HG03064 (cell line): ENCODE results near the gene DLG2.
"Not testable (repeated sequence)": the region's sequence is repeated elsewhere in the genome, so short reads cannot be mapped to it uniquely, and the experiment has no call there.

Experiments used
- ATAC-seq: cut with Tn5 transposase; IDR thresholded peaks from one replicate; pipeline ENCODE4 v1.9.1; 2021; ENCODE audit warnings: low read depth; ENCODE audit not compliant: unreplicated experiment

The DLG2 gene

DNA sequence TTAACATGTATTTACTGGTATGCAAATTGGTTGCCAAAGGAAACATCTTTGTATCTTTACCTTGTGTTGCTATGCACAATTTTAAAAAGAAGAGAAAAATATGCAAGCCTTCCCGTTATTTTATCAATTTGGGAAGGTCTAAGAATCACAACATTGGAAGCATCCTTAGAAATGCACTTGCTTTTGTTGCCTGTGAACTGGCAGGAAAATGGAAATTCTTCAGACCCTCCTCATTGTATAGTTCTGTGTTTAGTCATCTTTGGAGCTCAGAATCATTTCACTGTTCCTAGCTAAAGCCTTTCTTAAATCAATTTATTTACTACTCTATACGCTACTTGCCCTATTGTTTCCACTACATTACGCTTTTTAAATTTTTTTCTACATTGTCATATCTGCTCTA lies 574.5 kb downstream of the DLG2 start:
- ATAC-seq, result no peak

DNA sequence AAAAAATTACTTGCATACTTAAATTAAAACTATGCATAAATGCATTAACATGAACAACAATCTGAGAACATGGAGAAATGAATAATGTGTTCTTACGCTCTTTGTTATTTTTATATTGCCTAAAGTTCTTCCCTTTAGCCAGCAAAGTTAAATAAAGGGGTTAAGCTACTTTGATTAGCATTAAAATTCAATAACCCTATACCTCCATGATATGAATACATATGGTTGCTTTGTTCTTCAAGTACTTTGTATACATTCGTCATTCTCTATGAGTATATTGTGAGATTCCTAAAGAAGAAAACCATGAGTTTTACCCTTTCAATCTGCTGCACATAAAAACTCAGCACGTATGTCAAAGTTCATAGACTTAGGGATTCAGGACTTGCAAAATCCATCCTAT lies 578.3 kb downstream of the DLG2 start:
- no peak for ATAC-seq

DNA sequence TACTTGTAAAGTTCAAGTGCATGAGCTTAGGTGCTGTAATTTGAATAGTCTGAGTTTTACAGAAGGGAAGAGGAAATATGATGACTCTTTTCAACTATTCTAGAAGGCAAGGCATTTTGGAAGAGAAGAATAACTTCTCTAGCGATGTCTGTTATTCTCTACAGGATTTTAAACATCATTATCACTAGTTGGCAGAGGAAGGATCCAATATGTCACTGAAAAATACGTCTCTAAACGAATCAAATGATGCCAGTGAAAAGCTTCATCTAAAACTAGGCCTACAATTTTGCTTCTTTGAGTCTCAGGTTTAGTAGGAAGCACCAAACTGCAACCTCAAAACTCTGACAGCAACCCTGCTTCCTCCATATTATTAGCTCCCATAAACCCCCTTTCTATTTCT lies 581.4 kb downstream of the DLG2 start:
- ATAC-seq, result no peak

- ATAC-seq, result no peak
Observed at GRCh38 chr11:85044911-85045310, 582.2 kb downstream of the DLG2 start.

DNA sequence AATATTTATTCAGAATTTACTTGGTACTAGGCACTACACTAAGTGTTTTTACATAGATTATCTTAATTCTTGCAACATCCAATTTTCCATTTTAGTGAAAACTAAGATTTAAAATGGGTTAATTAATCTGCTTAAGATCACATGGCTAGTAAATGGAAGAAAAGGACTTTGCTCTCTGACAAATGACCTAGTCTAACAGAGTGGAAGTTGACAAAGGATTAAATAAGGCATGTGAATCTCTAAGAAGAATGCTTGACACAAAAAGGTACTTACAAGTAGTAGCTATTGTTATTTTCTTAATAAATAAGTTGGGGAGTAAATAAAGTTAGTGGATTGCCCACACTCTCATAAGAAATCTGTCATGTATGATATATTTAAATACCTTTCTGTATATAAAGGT lies 584.8 kb downstream of the DLG2 start:
- no peak for ATAC-seq

DNA sequence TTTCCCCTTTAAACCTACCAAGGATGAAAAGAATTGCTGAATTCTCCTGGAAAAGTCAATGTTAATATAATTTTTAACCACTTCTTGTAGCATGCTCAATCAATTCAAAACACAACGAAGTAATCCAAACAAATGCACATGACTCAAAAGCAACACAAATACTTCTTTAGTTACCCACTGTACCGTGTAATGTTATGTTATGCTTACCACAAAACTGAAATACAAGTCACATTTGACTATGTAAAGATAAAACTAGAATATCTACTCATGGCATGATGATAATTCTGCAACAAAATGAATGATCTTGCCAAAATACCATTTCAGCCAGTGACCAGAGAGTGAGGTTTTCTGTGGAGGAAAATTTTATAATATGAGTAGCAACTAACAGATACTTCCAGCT lies 587.0 kb downstream of the DLG2 start:
- no peak for ATAC-seq

- no peak for ATAC-seq
Observed at GRCh38 chr11:85029964-85030363, 597.2 kb downstream of the DLG2 start.

DNA sequence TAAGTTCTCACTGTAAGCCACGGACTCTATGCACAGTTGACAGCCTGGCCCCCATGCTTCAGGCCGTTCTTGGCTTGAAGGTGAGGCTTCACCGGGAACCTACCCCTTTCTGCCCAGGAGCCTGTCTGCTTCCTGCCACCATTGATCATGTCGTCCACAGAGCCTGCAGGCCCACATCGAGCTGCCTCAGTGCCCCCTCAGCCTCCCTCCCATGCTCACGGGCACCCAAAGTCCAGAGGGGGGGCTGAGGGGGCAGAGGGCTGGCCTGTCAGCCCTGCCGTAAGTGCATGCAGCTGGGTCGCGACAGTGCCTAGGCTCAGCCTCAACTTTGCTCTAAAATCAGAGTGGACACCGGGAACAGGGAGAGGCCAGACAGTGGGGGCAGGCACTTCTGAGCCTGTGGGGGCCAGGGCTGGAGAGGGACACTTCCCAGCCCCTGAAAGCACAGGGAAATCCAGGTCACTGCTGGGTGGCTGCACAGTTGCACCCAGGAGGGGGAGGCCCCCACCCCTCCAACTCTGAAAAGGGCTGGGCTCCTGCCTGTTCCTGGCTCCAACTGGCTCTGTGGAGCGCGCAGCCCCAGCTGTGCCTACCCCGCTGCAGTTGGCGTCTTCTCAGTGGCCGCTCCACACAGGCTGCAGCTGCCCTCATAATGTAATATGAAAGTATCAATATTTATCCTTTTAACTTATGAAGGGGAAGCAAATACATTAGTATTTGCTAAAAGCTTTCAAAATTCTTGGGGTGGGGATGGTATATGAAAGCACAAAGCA lies 598.6 kb downstream of the DLG2 start:
- no peak for ATAC-seq

DNA sequence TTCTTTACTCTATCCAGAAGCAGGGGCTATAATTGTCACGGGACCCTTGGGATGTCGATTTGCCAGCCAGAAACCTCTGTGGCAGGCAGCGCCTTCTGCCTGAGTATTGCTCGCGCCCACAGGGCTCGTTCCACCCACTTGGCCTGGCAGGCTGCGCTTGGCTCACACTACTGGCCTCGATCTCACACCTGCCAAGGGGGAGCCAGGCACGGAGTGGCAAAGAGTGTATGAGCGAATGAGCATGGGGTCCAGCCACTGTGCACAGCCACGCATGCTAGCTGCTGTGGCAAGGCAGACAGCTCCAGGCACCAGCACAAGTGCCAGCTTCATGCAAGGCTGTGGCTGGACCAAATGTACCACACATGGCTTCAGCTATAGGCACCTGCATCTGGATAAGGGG lies 599.8 kb downstream of the DLG2 start:
- ATAC-seq, result no peak

GRCh38 chr11:85021058-85021457 lies 606.1 kb downstream of the DLG2 start:
- no peak for ATAC-seq

DNA sequence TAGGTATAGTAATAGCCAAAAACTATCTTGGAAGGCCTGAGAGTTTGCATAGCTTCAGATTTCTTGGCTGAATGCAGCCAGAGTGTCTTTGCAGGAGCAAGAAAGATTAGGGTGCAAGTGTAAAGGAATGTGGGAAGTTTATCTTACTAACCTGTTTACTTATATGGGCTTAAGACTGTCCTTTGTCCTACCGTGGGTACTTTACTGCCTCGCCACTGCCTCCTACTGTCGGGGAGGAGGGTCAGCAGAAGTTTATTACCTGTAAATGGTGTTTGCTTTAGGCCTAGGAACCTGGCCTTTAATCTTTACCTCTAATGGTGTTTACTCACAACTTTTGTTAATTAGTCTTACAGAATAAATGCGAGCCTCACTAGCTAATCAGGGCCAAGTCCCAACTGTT lies 633.8 kb downstream of the DLG2 start:
- no peak for ATAC-seq

GRCh38 chr11:84990141-84990540 lies 637.0 kb downstream of the DLG2 start:
- ATAC-seq, result no peak

GRCh38 chr11:84987686-84988187 lies 639.4 kb downstream of the DLG2 start:
- ATAC-seq, result not testable (repeated sequence)

DNA sequence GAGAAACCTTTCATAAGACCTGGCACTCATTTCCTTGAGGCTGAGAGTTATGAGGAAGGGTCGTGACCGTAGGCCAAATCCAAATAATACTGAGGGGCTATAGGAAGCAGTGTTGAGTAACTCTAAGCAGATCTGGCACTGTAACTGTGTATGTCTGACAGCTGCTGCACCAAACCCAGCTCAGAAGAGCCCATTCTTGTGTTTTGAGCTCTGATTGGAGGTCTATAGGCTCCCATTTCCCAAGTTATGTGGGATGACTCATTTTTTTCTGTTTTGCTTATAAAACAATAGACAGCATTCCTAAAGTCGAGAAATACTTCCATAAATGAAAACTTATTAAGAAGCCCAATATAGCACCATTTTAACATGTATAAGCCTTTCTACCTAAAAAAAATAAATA lies 645.8 kb downstream of the DLG2 start:
- no peak for ATAC-seq

- no peak for ATAC-seq
Observed at GRCh38 chr11:84969103-84969502, 658.0 kb downstream of the DLG2 start.

- no peak for ATAC-seq
Observed at GRCh38 chr11:84965484-84965883, 661.7 kb downstream of the DLG2 start.

DNA sequence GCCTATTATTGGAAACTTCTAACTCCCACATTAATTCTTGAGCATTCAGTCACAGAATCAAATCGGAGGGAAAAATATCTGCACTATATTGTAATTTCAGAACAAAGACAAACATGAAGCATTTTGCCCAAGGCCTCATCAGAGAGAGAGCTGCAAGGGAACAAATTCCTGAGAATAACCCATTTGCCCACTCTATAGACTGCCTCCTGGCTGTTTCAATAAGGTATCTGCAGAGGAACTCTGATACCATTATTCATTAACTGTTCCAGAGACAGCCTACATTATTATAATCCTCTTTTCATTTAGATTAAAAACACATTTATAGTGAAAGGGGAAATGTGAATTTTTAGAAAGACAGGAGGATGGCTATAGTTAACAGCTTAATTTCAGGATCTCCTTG lies 663.9 kb downstream of the DLG2 start:
- ATAC-seq, result no peak

- no peak for ATAC-seq
Observed at GRCh38 chr11:84962018-84962417, 665.1 kb downstream of the DLG2 start.

GRCh38 chr11:84958295-84958694 lies 668.8 kb downstream of the DLG2 start:
- ATAC-seq, result no peak

DNA sequence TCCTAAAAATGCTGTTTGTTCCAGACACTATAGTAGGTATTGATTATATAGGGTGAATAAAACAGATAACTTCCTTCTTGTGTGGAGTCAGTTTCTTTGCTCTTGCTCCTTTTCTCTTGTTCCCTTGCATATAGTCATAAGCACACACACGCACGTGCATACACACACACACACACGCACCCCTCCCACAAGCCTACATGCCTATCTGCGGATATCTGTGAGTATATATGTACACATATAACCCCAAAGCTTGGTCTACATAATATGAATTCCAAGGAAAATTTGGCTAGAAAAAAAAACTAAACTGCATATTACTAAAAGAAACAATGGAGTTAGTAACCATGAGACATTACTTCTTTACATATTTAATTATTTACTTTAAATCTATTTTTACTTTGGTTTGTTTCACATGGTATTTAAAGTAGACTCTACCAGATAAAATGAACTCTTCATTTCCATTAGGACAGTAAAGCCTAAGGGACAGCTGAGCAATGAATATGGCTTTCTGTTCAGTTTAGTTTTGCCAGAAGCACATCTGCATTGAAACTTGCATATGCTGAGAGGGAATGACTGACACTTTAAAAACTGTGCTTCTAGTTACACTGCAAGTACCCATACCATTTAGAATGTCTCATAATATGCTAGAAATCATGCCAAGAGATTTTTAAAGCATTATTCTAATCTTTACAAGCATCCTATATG lies 676.4 kb downstream of the DLG2 start:
- no peak for ATAC-seq

DNA sequence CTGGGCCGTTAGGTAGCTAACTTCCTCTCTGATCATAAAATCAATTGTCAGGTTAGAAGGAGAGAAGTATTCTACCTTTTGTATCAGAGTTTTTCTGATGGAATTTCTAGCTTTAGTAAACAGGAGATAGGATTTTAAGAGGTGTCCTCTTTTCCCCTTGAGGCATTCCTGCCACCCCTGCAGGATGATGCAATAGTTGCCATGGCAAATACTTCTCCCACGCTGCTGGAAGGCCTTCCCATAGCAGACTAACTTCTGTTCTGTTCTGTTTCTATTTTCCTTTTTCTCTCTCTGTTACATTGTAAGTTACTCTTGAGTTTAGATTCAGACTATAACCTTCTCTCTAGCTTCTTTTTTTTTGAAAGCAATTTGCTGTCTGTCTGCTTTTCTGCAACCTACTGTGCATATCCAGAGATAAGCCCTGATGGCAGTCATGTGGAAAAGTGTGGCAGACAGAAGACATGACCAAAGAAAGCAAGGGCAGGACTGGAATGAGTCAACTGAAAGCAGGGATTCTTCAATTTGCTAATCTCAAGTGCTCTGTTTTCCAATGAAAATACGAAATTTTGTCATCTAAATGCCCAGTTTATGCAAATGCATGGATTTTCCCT lies 679.1 kb downstream of the DLG2 start:
- ATAC-seq, result no peak

GRCh38 chr11:84947070-84947469 lies 680.1 kb downstream of the DLG2 start:
- no peak for ATAC-seq
